GM19328 (cell line): ENCODE measurements around the gene RNF39.

Source experiments
- ATAC-seq: cut with Tn5 transposase; IDR thresholded peaks from one replicate; pipeline ENCODE4 v1.9.1; 2021; ENCODE audit warnings: mild to moderate bottlenecking, moderate library complexity; ENCODE audit not compliant: unreplicated experiment

RNF39 gene

DNA sequence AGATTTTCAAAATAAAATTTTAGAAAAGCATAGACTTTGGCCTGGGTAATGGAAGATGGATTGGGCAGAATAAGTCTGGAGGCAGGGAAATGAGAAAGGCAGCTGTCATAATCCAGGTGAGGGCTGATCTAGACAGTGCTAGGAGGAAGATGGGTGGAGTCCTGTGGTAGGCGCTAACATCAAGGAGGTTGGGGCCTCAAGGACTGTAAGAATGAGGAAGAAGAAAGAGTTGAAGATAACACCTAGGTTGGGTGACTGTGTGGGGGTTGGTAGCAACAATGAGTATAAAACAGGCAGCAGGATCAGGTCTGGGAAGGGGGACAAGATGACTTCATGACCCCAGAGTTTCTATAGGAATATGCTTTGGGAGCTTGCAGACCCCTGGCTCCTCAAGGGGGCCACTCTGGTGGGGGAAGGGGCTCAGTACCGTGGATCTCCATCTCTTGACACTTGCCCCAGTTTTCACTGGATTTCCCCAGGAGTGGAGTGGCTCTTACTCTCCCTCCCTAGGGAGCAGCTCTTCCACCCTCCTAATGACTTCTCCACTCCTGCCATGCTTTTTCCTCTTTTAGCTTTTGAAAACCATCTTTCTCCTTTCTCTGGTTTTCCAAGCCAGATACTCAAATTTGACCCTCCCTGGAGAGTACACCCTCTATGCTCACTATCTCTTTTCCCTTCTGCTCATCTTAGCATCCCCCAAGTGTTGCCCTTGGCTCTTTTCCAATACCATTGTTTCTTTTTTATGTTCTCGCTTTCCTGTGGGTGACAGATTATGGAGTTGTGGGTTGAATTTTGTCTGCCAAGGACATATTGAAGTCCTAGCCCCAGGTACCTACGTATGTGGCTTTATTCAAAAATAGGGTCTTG, 22.6 kb upstream of the RNF39 start:
- no peak for ATAC-seq

GRCh38 chr6:30096829-30097228, 21.3 kb upstream of the RNF39 start:
- ATAC-seq = no peak

DNA sequence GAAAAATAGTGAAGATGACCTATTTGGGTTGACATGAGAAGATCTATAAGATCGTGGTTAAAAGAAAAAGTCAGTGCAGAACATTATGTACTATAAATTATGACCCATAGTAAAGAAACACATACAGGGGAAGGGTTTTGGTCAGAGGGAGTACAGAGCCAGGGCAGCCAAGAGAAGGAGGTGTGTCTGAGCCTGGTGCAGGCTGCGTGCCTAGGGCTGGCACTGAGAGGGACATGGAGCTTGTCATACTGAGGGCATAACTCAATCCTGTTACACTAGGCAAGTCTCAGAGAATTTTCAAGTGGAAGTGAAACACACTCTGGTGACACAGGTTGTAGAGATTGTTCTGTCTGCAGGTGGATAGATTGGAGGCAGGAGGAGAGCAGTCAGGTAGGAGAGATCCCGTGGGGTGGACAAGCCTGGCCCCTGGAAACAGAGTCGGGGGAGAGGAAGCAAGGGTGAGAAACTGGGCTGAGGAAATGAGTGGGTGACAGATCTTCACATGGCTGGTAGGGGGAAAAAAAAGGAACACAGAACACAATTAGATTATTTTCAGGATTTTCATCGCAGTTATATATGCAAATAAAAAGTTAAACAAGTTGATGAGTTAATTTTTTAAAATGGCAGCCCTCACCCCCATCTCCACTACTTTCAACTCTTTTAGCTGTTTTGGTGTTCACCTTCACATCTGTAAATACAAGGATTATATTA, 18.5 kb upstream of the RNF39 start:
- ATAC-seq = no peak

DNA sequence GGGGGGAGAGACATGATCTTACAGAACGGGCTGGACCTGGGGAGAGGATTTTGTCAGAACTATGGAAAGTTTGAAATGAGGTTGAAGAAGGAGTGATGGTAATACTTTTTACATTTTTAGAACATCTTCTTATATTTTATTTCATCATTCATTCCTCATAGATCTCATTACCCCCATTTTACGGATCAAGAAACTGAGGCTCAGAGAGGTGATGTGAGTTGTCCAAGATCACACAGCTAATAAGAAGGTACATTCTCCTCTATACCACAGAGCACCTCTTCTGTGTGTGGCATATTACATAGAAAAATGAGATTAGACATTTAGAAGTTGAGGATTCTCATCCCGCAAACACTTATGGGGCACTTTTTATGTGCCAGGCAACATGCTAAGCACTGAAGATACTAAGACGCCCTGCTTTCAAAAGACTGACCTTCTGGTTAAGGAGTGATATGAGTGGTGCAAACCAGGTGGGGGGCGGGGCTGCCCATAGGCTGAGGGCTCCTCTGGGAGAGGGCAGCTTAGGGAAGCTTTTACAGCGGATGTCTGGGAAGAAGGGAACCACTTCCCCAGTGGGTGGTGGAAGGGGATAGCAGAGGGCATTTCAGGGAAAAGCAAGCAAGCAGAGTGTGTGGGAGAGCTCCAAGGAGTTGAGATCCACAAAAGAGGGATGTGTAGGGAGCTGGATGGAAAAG, 17.4 kb upstream of the RNF39 start:
- ATAC-seq = no peak

DNA sequence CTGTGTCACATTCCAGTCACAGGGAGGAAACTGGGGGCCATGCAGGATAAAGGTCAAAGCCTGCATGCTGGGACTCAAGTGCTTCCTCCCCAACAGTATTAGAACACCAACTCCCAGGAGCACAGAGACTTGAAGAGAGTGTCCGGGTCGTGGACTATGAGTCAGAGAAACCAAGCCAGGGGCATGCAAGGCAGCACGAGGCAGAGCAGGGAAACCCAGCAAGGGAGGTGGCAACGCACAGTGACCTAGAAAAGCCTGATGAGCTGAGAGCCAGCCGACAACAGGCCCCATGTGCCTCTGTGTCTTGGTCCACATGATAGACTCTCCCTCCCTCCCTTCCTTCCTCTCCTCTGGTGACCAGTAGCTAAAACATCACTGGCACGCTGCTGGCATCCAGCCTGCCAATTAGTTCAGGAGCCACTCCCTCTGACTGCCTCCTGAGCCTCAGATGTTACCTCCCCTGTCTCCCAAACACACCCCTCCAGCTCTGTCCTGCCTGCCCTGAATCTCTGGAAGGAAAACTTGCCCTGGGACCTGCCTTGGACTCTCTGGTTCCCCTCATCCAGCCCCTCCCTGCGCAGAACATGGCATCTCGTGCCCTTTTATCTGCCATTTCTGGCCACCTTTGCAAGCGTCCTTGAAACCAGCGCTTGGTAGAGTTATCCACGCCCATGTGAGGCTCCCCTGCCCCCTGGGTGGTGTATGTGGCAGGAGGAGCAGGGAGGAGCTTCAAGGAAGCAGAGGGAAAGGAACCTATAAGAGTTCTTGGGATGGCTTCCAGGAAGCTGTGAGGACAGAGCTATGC, 16.2 kb upstream of the RNF39 start:
- no peak for ATAC-seq

DNA sequence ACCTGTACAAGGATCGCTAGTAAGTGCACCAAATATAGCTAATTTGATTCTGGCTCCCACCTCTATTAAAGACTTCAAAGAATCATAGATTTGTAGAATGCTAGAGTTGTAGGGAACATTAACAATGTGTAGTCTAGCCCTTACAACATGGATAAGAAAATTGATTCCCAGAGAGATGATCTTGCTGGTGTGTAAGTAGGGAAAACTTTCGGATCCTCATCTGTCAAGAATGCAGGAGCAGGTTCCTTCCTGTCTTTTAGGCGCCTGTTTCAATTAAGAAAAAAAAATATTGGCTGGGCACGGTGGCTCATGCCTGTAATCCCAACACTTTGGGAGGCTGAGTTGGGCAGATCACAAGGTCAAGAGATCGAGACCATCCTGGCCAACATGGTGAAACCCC, 12.3 kb upstream of the RNF39 start:
- ATAC-seq = no peak

GRCh38 chr6:30077218-30077617, 1.6 kb upstream of the RNF39 start:
- no peak for ATAC-seq

DNA sequence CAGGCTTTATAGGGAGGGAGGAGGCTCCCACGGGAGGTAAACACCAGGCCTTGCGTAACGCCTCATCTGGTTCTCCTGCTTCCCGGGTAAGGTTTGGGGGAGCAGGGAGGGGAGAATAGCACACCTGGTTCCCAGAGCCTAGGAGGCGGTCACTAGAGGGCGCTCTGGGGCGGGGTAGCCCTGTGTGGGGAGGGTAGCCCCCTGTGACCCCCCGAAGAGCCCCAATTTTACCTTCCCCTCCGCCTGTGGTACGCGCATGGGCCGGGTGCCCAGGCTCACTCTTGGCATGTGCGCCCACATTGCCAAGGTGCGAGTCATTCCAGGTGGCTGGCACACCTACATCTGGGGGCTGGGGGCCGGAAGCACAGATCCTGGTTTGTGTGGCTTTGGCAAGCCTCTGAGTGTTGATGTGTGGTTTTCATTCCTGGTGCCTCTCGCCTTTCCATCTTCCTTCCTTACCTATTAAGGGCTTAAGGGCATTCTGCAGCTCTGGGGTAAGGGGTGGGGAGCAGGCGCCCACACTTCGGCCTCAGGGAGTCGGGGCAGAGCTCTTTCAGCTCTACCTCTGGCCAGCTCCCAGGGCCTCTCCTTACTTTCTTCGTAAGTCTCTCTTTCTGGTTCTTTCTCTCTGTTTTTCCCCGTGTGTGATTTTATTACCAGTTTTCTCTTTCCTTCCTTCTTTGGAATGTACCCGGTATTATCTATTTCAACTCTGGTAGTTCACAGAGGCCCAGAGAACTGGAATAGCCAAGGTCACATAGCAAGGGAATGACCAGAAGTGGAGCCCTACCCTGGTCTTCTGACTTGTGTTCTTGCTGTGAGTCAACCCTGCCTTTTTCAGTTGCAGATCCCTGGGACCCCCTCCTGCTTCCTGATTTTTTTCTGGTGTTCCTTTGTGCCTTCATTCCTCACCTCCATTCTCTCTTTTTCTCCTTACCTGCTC, 492 bp upstream of the RNF39 start:
- ATAC-seq = no peak

- ATAC-seq = no peak
These were observed 1.1 kb downstream of the RNF39 start for GRCh38 chr6:30074331-30075093.

DNA sequence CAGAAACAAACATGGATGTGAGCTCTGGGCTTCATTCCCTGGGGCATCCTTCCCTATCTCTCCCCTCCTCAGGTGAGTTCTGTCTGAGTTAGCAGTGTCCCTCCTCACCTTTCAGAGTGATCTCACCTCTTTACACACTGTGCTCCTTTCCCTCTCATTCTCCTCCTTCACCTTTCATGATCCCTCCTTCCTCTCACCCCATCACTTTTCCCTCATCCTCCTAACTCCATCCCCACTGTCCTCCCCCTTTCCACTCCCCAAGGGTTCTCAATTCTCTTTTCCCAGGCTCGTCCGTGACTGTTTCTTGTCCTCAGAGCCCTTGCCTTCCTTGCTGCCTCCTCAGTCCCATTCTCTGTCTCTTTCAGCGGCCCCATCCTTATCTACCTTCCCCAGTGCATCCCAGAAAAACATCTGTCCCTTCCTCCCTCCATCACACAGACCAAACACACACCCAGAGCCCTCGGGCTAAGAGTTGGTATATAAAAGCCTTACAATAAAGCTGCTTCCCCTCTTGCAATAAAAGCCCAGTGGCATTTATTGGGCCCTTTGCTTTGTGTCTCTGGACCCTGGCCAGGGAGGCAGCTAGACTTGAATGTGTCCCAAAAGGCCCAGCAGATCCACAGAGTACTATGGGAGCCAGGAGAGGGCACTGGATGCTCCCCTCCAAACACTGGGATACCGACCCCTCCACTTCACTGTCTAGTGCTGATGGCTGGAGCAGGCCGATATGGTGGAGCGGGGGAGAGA, 1.9 kb downstream of the RNF39 start:
- ATAC-seq = no peak

- ATAC-seq = no peak
These were observed 3.7 kb downstream of the RNF39 start for GRCh38 chr6:30071858-30072257.

- no peak for ATAC-seq
These were observed 4.3 kb downstream of the RNF39 start for GRCh38 chr6:30071081-30071818.

DNA sequence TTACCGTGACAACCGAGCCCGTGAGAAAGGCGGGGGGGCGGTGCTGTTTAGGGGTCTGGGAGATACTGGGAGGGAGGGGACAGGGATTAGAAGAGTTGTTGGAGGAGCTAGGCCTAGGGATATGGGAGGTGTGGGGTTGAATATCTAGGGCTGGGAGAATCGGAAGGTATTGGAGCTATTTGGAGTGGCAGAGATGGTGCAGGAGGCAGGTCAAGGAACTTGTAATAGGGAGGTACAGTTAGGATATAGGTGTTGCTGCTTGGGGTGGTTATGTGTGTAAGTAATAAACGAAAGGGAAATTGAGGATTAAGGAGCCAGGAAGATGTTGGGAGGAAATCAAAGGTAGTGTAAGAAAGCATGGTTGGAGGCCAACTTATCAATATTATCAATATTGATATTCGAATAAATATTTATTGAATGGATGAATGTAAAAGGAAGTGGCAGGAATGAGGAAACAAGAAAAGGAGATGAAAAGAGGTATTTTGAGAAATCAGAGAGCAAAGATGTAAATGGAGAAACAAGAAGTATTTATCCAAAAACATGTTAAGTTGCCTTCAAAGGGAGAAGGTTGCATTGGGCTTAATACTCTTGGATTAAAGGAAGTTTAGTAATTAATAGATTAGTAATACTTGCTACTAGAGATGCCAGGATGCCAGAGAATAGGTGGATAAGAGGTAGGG, 8.0 kb downstream of the RNF39 start:
- ATAC-seq = no peak

- ATAC-seq = peak; percentile 96
These were observed 8.8 kb downstream of the RNF39 start, which contains the start of gene PPP1R11 for GRCh38 chr6:30066577-30067459. Gene PPP1R11 (plus strand): TSS chr6:30067198. CDS start chr6:30067411, 213 bp downstream.

- no peak for ATAC-seq
These were observed 9.5 kb downstream of the RNF39 start for GRCh38 chr6:30066082-30066481.

- ATAC-seq = no peak
These were observed 12.3 kb downstream of the RNF39 start for GRCh38 chr6:30063315-30063714.
